ENCODE results near the gene TAF6.

DNA sequence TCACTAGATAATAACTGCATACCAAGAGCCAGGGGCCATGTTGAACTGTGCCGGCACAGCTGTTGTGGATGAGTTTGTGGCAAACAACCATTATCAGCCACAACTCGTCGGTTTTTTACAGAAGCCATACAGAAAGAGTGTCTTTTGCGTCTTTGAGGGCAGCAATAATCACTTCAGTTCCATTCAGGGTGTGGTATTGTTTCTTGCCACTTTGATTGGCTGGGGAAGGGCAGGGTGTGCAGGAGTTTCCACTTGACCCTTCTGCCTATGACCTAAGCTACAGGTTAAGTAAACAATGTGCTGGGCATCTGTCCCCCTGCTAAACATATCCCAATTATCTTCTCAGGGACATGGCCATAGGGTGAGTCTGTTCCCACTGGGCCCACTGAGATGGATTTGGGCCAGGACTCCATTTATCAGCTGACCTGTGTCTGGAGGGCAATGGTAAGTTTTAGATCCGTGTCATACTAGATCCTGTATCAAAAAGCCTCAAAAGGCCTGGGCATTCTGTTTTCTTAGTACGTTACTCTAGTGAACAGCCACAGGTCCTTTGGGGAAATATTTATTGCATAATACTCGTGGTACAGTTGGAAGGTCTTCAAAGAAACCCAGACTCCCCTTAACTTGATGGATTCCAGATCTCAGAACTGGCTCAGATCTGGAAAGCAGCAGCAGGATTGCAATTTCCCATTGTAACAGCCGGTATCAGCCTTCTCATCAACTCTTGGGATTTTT, 53.5 kb downstream of the TAF6 start:
- TF ChIP-seq, protein P1, sequence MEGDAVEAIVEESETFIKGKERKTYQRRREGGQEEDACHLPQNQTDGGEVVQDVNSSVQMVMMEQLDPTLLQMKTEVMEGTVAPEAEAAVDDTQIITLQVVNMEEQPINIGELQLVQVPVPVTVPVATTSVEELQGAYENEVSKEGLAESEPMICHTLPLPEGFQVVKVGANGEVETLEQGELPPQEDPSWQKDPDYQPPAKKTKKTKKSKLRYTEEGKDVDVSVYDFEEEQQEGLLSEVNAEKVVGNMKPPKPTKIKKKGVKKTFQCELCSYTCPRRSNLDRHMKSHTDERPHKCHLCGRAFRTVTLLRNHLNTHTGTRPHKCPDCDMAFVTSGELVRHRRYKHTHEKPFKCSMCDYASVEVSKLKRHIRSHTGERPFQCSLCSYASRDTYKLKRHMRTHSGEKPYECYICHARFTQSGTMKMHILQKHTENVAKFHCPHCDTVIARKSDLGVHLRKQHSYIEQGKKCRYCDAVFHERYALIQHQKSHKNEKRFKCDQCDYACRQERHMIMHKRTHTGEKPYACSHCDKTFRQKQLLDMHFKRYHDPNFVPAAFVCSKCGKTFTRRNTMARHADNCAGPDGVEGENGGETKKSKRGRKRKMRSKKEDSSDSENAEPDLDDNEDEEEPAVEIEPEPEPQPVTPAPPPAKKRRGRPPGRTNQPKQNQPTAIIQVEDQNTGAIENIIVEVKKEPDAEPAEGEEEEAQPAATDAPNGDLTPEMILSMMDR (conservative IDR thresholded peaks at IDR 0.05; ENCODE audit: low read depth in 2 of 2): no peak
- TF ChIP-seq NANOG (IDR thresholded peaks at IDR 0.05; ENCODE audit: borderline replicate concordance) (no peak), POLR2AphosphoS5 (IDR thresholded peaks at IDR 0.05; ENCODE audit: low read depth) (0 out of 2 replicates have a peak, but pooled peaks have one; percentile 31), EZH2 (IDR thresholded peaks at IDR 0.05; ENCODE audit: low read depth, unreplicated experiment) (no peak), EZH2phosphoT487 (IDR thresholded peaks at IDR 0.05; ENCODE audit: unreplicated experiment) (no peak), JUNB (IDR thresholded peaks at IDR 0.05; ENCODE audit: unreplicated experiment) (no peak), CREB1 (CRISPR knock-in tag; IDR thresholded peaks at IDR 0.05; ENCODE audit: low read depth) (no peak), ZNF114 (CRISPR knock-in tag; IDR thresholded peaks at IDR 0.05) (no peak), ZNF331 (CRISPR knock-in tag; IDR thresholded peaks at IDR 0.05; ENCODE audit: low read depth) (no peak)
- TF ChIP-seq, protein P2, sequence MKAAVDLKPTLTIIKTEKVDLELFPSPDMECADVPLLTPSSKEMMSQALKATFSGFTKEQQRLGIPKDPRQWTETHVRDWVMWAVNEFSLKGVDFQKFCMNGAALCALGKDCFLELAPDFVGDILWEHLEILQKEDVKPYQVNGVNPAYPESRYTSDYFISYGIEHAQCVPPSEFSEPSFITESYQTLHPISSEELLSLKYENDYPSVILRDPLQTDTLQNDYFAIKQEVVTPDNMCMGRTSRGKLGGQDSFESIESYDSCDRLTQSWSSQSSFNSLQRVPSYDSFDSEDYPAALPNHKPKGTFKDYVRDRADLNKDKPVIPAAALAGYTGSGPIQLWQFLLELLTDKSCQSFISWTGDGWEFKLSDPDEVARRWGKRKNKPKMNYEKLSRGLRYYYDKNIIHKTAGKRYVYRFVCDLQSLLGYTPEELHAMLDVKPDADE (IDR thresholded peaks at IDR 0.05): no peak
- TF ChIP-seq, protein P3, sequence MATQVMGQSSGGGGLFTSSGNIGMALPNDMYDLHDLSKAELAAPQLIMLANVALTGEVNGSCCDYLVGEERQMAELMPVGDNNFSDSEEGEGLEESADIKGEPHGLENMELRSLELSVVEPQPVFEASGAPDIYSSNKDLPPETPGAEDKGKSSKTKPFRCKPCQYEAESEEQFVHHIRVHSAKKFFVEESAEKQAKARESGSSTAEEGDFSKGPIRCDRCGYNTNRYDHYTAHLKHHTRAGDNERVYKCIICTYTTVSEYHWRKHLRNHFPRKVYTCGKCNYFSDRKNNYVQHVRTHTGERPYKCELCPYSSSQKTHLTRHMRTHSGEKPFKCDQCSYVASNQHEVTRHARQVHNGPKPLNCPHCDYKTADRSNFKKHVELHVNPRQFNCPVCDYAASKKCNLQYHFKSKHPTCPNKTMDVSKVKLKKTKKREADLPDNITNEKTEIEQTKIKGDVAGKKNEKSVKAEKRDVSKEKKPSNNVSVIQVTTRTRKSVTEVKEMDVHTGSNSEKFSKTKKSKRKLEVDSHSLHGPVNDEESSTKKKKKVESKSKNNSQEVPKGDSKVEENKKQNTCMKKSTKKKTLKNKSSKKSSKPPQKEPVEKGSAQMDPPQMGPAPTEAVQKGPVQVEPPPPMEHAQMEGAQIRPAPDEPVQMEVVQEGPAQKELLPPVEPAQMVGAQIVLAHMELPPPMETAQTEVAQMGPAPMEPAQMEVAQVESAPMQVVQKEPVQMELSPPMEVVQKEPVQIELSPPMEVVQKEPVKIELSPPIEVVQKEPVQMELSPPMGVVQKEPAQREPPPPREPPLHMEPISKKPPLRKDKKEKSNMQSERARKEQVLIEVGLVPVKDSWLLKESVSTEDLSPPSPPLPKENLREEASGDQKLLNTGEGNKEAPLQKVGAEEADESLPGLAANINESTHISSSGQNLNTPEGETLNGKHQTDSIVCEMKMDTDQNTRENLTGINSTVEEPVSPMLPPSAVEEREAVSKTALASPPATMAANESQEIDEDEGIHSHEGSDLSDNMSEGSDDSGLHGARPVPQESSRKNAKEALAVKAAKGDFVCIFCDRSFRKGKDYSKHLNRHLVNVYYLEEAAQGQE (IDR thresholded peaks at IDR 0.05; ENCODE audit: unreplicated experiment): no peak
